MM.1S (cell line): ENCODE results near the gene EDAR.

ENCODE experiments used
- DNase-seq: peaks from one replicate; pipeline ENCODE4 v3.0.0-alpha.2; 2015
- H2AFZ ChIP-seq: fragments of 300-600 bp; sonication (generic); 2 replicates; pipeline ENCODE4 v1.6.0; 2016; ENCODE audit warnings: antibody characterized with exemption, low read length
- H3F3A ChIP-seq: fragments of 300-600 bp; sonication (generic); 2 replicates; pipeline ENCODE4 v1.6.1; 2016; ENCODE audit warnings: mild to moderate bottlenecking, antibody characterized with exemption, low read length, moderate library complexity, mixed read lengths; ENCODE audit not compliant: insufficient read depth
- H3K27ac ChIP-seq: fragments of 300-600 bp; sonication (generic); 2 replicates; pipeline ENCODE4 v1.5.1; 2016; ENCODE audit warnings: mild to moderate bottlenecking, low read length
- H3K27me3 ChIP-seq: fragments of 300-600 bp; sonication (generic); replicated peaks from 2 replicates; pipeline ENCODE4 v1.6.0; 2016; ENCODE audit warnings: low read length; ENCODE audit not compliant: insufficient read depth
- H3K36me3 ChIP-seq: fragments of 300-600 bp; sonication (generic); replicated peaks from 2 replicates; pipeline ENCODE4 v1.6.1; 2016; ENCODE audit warnings: mild to moderate bottlenecking, low read length, mixed read lengths; ENCODE audit not compliant: insufficient read depth
- H3K4me1 ChIP-seq: fragments of 300-600 bp; sonication (generic); 2 replicates; pipeline ENCODE4 v1.6.1; 2016; ENCODE audit warnings: low read length, mixed read lengths
- H3K4me2 ChIP-seq: fragments of 300-600 bp; sonication (generic); 2 replicates; pipeline ENCODE4 v1.6.0; 2016; ENCODE audit warnings: low read depth, low read length
- H3K4me3 ChIP-seq: fragments of 300-600 bp; sonication (generic); 2 replicates; pipeline ENCODE4 v1.5.1; 2016; ENCODE audit warnings: low read length, mixed read lengths
- H3K79me2 ChIP-seq: fragments of 300-600 bp; sonication (generic); 2 replicates; pipeline ENCODE4 v1.6.1; 2016; ENCODE audit warnings: mixed run types, low read length, mixed read lengths
- H3K9ac ChIP-seq: fragments of 300-600 bp; sonication (generic); 2 replicates; pipeline ENCODE4 v1.6.1; 2016; ENCODE audit warnings: low read length, mixed read lengths
- H3K9me2 ChIP-seq: fragments of 300-600 bp; sonication (generic); replicated peaks from 2 replicates; pipeline ENCODE4 v1.6.1; 2016; ENCODE audit warnings: mild to moderate bottlenecking, low read length, mixed read lengths; ENCODE audit not compliant: insufficient read depth
- H3K9me3 ChIP-seq: fragments of 300-600 bp; sonication (generic); replicated peaks from 2 replicates; pipeline ENCODE4 v1.6.1; 2016; ENCODE audit warnings: mild to moderate bottlenecking, low read length, mixed read lengths; ENCODE audit not compliant: insufficient read depth
- H4K20me1 ChIP-seq: fragments of 300-600 bp; sonication (generic); 2 replicates; pipeline ENCODE4 v1.6.1; 2016; ENCODE audit warnings: mild to moderate bottlenecking, low read length, moderate library complexity, mixed read lengths; ENCODE audit not compliant: insufficient read depth
- CTCF ChIP-seq: fragments of 300-600 bp; sonication (generic); IDR thresholded peaks from 2 replicates; pipeline ENCODE4 v1.5.1; 2016; ENCODE audit warnings: antibody characterized with exemption, low read length, mixed read lengths
- EZH2 ChIP-seq: fragments of 300-600 bp; sonication (generic); optimal IDR thresholded peaks from 2 replicates; pipeline ENCODE3; 2017; ENCODE audit warnings: low read depth, mild to moderate bottlenecking, antibody characterized with exemption, low read length, mixed read lengths
- EZH2phosphoT487 ChIP-seq: fragments of 300-600 bp; sonication (generic); IDR thresholded peaks from 2 replicates; pipeline ENCODE4 v1.6.1; 2018; ENCODE audit warnings: antibody characterized with exemption, low read length

The EDAR gene

GRCh38 chr2:109001201-109001600 is 12.2 kb upstream of the EDAR start:
- H3K9me2 ChIP-seq: no peaks in the 10 kb centered on the region
- H3F3A ChIP-seq: no peaks in the 10 kb centered on the region
- no peak overlapping the region for H3K4me2 ChIP-seq
- H3K36me3 ChIP-seq: no peaks in the 10 kb centered on the region
- no peaks in the 10 kb centered on the region for H3K9me3 ChIP-seq
- H3K9ac ChIP-seq: no peak overlapping the region
- H3K4me1 ChIP-seq: no peaks in the 10 kb centered on the region
- H3K4me3 ChIP-seq: no peak overlapping the region
- H2AFZ ChIP-seq: no peak overlapping the region
- H4K20me1 ChIP-seq: no peaks in the 10 kb centered on the region
- TF ChIP-seq EZH2 (no peak), EZH2phosphoT487 (no peak), CTCF (no peak)
- no peaks in the 10 kb centered on the region for H3K27me3 ChIP-seq
- no peaks in the 10 kb centered on the region for H3K79me2 ChIP-seq
- H3K27ac ChIP-seq: no peak overlapping the region
- DNase-seq: no peak

- Histone ChIP-seq H3K27ac (no peak overlapping the region), H3F3A (no peaks in the 10 kb centered on the region), H3K27me3 (no peaks in the 10 kb centered on the region), H3K9me2 (no peaks in the 10 kb centered on the region), H3K4me1 (no peaks in the 10 kb centered on the region), H3K9me3 (no peaks in the 10 kb centered on the region), H3K36me3 (no peaks in the 10 kb centered on the region), H3K9ac (no peak overlapping the region), H4K20me1 (no peaks in the 10 kb centered on the region), H3K79me2 (no peaks in the 10 kb centered on the region), H3K4me2 (no peak overlapping the region), H3K4me3 (no peak overlapping the region), H2AFZ (no peak overlapping the region)
- no peak for DNase-seq
- TF ChIP-seq EZH2phosphoT487 (no peak), EZH2 (no peak), CTCF (no peak)
Measured at GRCh38 chr2:109000738-109001137, 11.7 kb upstream of the EDAR start.

- no peak overlapping the region for H3K27ac ChIP-seq
- no peak overlapping the region for H3K4me2 ChIP-seq
- no peaks in the 10 kb centered on the region for H3K27me3 ChIP-seq
- H3F3A ChIP-seq: no peaks in the 10 kb centered on the region
- no peaks in the 10 kb centered on the region for H3K4me1 ChIP-seq
- no peaks in the 10 kb centered on the region for H4K20me1 ChIP-seq
- H3K36me3 ChIP-seq: no peaks in the 10 kb centered on the region
- no peak overlapping the region for H2AFZ ChIP-seq
- H3K4me3 ChIP-seq: no peak overlapping the region
- no peaks in the 10 kb centered on the region for H3K9me3 ChIP-seq
- no peaks in the 10 kb centered on the region for H3K79me2 ChIP-seq
- H3K9ac ChIP-seq: no peak overlapping the region
- no peak for TF ChIP-seq CTCF
- no peak for TF ChIP-seq EZH2
- no peak for TF ChIP-seq EZH2phosphoT487
- H3K9me2 ChIP-seq: no peaks in the 10 kb centered on the region
- DNase-seq: no peak
Measured at GRCh38 chr2:108998911-108999310, 9.9 kb upstream of the EDAR start.
